K562 (cell line): ENCODE results near the gene ECT2L. TPM values are rescaled to one million over a fixed set of nuclear protein-coding genes. Genes with fewer than 3 reads are reported as not detected.

Source experiments
- ATAC-seq: fragments of 200-7000 bp; cut with Tn5 transposase; 3 replicates; pipeline ENCODE4 v1.9.1; 2020; ENCODE audit warnings: moderate library complexity
- BruUV-seq: library from RNA; stranded (reverse); fragments of 400-500 nt; replicated peaks from 2 replicates; lab custom pipeline; 2021; lab: Mats Ljungman, UMichigan
- CTCF ChIA-PET: fragments of 300-600 bp; formaldehyde crosslinking; extraction: SDS; loops from one replicate; lab custom pipeline; 2021; ENCODE audit warnings: low intra/inter-chr PET ratio; lab: Yijun Ruan, JAX
- POLR2A ChIA-PET: fragments of 300-600, 350-650 bp; sonication (Branson Sonifier 250); formaldehyde crosslinking; extraction: SDS; loops from one replicate; lab custom pipeline; 2021; ENCODE audit warnings: antibody characterized with exemption, inconsistent platforms; lab: Yijun Ruan, JAX
- DNase-seq, 4 experiments: peaks; one replicate each; pipeline versions ENCODE4 v3.0.0 to v3.0.0-alpha.2; 2011 to 2018; ENCODE audit warnings: low spot score in 3 of 4, mixed read lengths in 3 of 4; ENCODE audit errors: extremely low read depth in 1 of 4
- FAIRE-seq: peaks from 2 replicates; lab custom pipeline; 2011; peaks lifted over from hg19 to GRCh38; lab: Jason Lieb, UNC
- H2AFZ ChIP-seq: 2 replicates; pipeline ENCODE4 v1.6.0; 2011; ENCODE audit warnings: low read depth, low read length, control low read depth, inconsistent platforms
- H3K27ac ChIP-seq: fragments of 200-600 bp; 3 replicates; pipeline ENCODE4 v1.8.0; 2011; ENCODE audit warnings: low read depth, mild to moderate bottlenecking, control low read depth, inconsistent platforms, low read length, moderate library complexity, mixed read lengths; ENCODE audit errors: extremely low read depth
- H3K27me3 ChIP-seq, 2 experiments: fragments of 300-600 bp in 1 of 2; 2 replicates in 1 of 2; 3 replicates in 1 of 2; pipeline versions ENCODE4 v1.6.0 to v1.8.0; 2011; ENCODE audit warnings: inconsistent platforms in 2 of 2, low read length in 2 of 2, mild to moderate bottlenecking in 1 of 2, mixed read lengths in 1 of 2, moderate library complexity in 1 of 2; ENCODE audit not compliant: control insufficient read depth in 2 of 2, insufficient read depth in 2 of 2
- H3K36me3 ChIP-seq: fragments of 300-600 bp; 3 replicates; pipeline ENCODE4 v1.8.0; 2011; ENCODE audit warnings: mild to moderate bottlenecking, low read length, inconsistent platforms; ENCODE audit not compliant: control insufficient read depth, insufficient read depth
- H3K4me1 ChIP-seq, 2 experiments: fragments of 200-600 bp in 1 of 2; replicated peaks in 1 of 2; 2 replicates in 1 of 2; 3 replicates in 1 of 2; pipeline versions ENCODE4 v1.5.1 to v1.8.0; 2011; ENCODE audit warnings: inconsistent platforms in 2 of 2, low read length in 2 of 2, mild to moderate bottlenecking in 1 of 2, mixed read lengths in 1 of 2, moderate library complexity in 1 of 2; ENCODE audit not compliant: control insufficient read depth in 2 of 2, insufficient read depth in 2 of 2
- H3K4me2 ChIP-seq: 2 replicates; pipeline ENCODE4 v1.6.1; 2011; ENCODE audit warnings: low read length, control low read depth, inconsistent platforms, mixed read lengths; ENCODE audit not compliant: insufficient read depth
- H3K4me3 ChIP-seq: fragments of 200-600 bp; sonication (generic), shearing (Covaris generic); 2 replicates; pipeline ENCODE4 v1.5.1; 2016; ENCODE audit warnings: control low read depth, inconsistent platforms
- H3K79me2 ChIP-seq: fragments of 200-600 bp; 3 replicates; pipeline ENCODE4 v1.8.0; 2011; ENCODE audit warnings: low read length, inconsistent platforms; ENCODE audit not compliant: control insufficient read depth, insufficient read depth
- H3K9ac ChIP-seq, 2 experiments: 2 replicates each; pipeline versions ENCODE4 v1.6.0 to v1.6.1; 2011; ENCODE audit warnings: low read depth in 2 of 2, low read length in 2 of 2, control low read depth in 1 of 2, inconsistent platforms in 1 of 2, mild to moderate bottlenecking in 1 of 2, mixed read lengths in 1 of 2; ENCODE audit not compliant: insufficient read depth in 1 of 2
- H3K9me1 ChIP-seq: one replicate; pipeline ENCODE4 v1.6.0; 2011; ENCODE audit warnings: inconsistent platforms, mild to moderate bottlenecking, low read length, moderate library complexity; ENCODE audit not compliant: control insufficient read depth, insufficient read depth
- H3K9me3 ChIP-seq: replicated peaks from 2 replicates; pipeline ENCODE4 v1.5.1; 2011; ENCODE audit warnings: low read depth, low read length, inconsistent platforms; ENCODE audit not compliant: control insufficient read depth, insufficient read depth
- H4K20me1 ChIP-seq: replicated peaks from 2 replicates; pipeline ENCODE4 v1.6.1; 2011; ENCODE audit warnings: low read length, inconsistent platforms, mixed read lengths; ENCODE audit not compliant: control insufficient read depth, insufficient read depth
- BMI1 ChIP-seq: fragments of 150-350 bp; IDR thresholded peaks from 2 replicates; pipeline ENCODE4 v1.6.1; 2014; ENCODE audit warnings: low read length
- MCM3 ChIP-seq: fragments of 450-650 bp; IDR thresholded peaks from 2 replicates; pipeline ENCODE4 v1.6.1; 2016
- RFX1 ChIP-seq: fragments of 450-650 bp; IDR thresholded peaks from 2 replicates; pipeline ENCODE4 v1.6.1; 2016; ENCODE audit warnings: mild to moderate bottlenecking, moderate library complexity
- ZC3H11A ChIP-seq: IDR thresholded peaks from 2 replicates; pipeline ENCODE4 v1.6.1; 2012; ENCODE audit warnings: low read depth, low read length, improper control_type of control experiment
- ZNF707 ChIP-seq: fragments of 250-450 bp; sonication (Bioruptor Pico); conservative IDR thresholded peaks from 2 replicates; pipeline ENCODE4 v1.8.0; 2022; ENCODE audit warnings: inconsistent platforms, mild to moderate bottlenecking, moderate library complexity
- WGBS: fragments of 100-300 bp; shearing (Covaris generic); methylation state at CpG from one replicate; pipeline ENCODE4 v1.1.6; 2016; ENCODE audit warnings: low coverage, mixed read lengths; ENCODE audit not compliant: insufficient coverage; ENCODE audit errors: missing lambda C conversion rate; 5-methylcytosine and 5-hydroxymethylcytosine counted together
- in situ Hi-C: fragments of 300-500 bp; cut with MboI; formaldehyde crosslinking; loops from 4 replicates; pipeline ENCODE4 v1.15.0; 2018; ENCODE audit warnings: inconsistent platforms, mixed read lengths
- intact Hi-C: fragments of 100-400 bp; cut with micrococcal nuclease; formaldehyde crosslinking; loops from 2 replicates; pipeline ENCODE4 v1.14.2; 2022
- polyA plus RNA-seq, 8 experiments: library from polyadenylated mRNA; depleted of rRNA in 4 of 8; stranded (reverse) in 5 of 8; unstranded in 3 of 8; fragments of >200 nt; fragmentation: Nextera tagmentation in 2 of 8; fragmentation: Illumina TruSeq in 1 of 8; extraction: Ambion mirVana in 2 of 8; extraction: Trizol in 1 of 8; gene quantifications; 2 replicates each; pipeline versions ENCODE4 v1.2.1 to v1.2.3, GENCODE V29; 2011 to 2014; ENCODE audit warnings: inconsistent platforms in 1 of 8, missing spikeins in 1 of 8
- total RNA-seq, 7 experiments: library from RNA; depleted of rRNA in 6 of 7; stranded (reverse); fragments of >200 nt in 6 of 7; fragmentation: Illumina TruSeq in 2 of 7; extraction: Trizol in 2 of 7; gene quantifications; 2 replicates each; pipeline versions ENCODE4 v1.2.1 to v1.2.3, GENCODE V29; 2011 to 2021; ENCODE audit warnings: low replicate concordance in 1 of 7

Gene ECT2L
- total and polyA plus RNA-seq, 9 of the 15 experiments (the other 6 are each of a cell fraction or from before 2014, with no cell fraction given), result 0.03 to 0.04 TPM; not detected in 7

DNA sequence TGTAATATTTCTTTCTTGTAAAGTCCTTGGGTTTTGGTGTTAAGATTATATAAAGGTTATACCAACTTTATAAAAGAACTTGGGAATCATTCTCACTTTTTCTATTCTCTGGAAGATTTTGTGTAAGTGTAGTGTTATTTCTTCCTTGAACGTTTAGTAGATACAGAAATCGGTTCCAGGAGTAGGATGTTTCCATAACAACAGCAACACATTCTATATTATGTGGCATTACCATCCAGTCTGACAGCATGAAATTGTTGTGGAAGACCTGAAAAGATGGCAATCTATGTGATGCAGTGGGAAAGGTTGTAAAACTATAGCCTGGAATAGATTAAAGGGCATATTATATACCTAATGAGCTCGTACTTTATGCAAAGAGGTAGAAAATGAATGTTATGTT lies 13.8 kb downstream of the ECT2L start:
- whole genome bisulfite sequencing, result 3% methylated on average over 3 of the region's 3 CpGs
- H3K27ac ChIP-seq, result no peak overlapping the region
- H3K9ac ChIP-seq, result no peak overlapping the region
- ATAC-seq, result no peak
- no peaks in the 10 kb centered on the region for H3K9me1 ChIP-seq
- POLR2A ChIA-PET, result interaction anchor here (0.8 kb wide), 1 partner anchor 17 kb away, joined by 3 read pairs; no protein-coding TSS in a partner anchor
- no peaks in the 10 kb centered on the region for H3K9me3 ChIP-seq
- FAIRE-seq, result no peak
- CTCF ChIA-PET, result no interaction called here
- in situ Hi-C loops (loop anchor here (10.0 kb wide), 1 partner anchor 295 kb away; no protein-coding TSS in a partner anchor), intact Hi-C loops (no loop called here)
- TF ChIP-seq ZC3H11A, result no peak
- TF ChIP-seq RFX1, result 0 out of 2 replicates have a peak, but pooled peaks have one; percentile 9
- TF ChIP-seq ZNF707 (CRISPR knock-in tag), result peak; percentile 58; the same call in 1 of the 2 replicates
- H3K4me2 ChIP-seq, result no peak overlapping the region
- H3K79me2 ChIP-seq, result no peaks in the 10 kb centered on the region
- H2AFZ ChIP-seq, result no peak overlapping the region
- peaks cover 13 to 14% of the 10 kb centered on the region in 2 experiments; a peak in 3 of 5 replicates for H3K27me3 ChIP-seq
- H4K20me1 ChIP-seq, result no peaks in the 10 kb centered on the region
- BruUV-seq, result no TSS peak
- H3K4me1 ChIP-seq, result no peaks in the 10 kb centered on the region
- H3K36me3 ChIP-seq, result no peaks in the 10 kb centered on the region
- no peak for DNase-seq
- H3K4me3 ChIP-seq, result no peak overlapping the region

DNA sequence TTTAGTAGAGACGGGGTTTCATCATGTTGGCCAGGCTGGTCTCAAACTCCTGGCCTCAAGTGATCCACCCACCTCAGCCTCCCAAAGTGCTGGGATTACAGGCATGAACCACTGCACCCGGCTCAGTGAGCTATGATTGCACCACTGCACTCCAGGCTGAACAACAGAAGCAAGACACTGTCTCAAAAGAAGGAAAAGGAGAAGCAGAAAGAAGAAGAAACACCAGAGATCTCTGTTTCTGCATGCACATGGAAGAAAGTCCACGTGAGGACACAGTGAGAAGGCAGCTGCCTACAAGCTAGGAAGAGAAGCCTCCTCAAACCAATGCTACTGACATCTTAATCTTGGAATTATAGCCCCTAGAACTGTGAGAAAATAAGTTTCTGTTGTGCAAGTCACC lies 16.0 kb downstream of the ECT2L start:
- Histone ChIP-seq H3K27ac (no peak overlapping the region), H3K9me1 (no peaks in the 10 kb centered on the region), H3K4me1 (no peaks in the 10 kb centered on the region), H3K9me3 (no peaks in the 10 kb centered on the region), H3K4me3 (no peak overlapping the region), H2AFZ (no peak overlapping the region), H4K20me1 (no peaks in the 10 kb centered on the region), H3K9ac (no peak overlapping the region), H3K4me2 (no peak overlapping the region), H3K27me3 (peaks cover 11 to 13% of the 10 kb centered on the region in 2 experiments; a peak in 2 of 5 replicates), H3K79me2 (no peaks in the 10 kb centered on the region), H3K36me3 (no peaks in the 10 kb centered on the region)
- intact Hi-C loops, result no loop called here
- in situ Hi-C loops, result loop anchor here (10.0 kb wide), 1 partner anchor 293 kb away; no protein-coding TSS in a partner anchor
- no peak for DNase-seq
- TF ChIP-seq MCM3 (0 out of 2 replicates have a peak, but pooled peaks have one; percentile 24), BMI1 (no peak)
- no peak for ATAC-seq
- CTCF ChIA-PET, result no interaction called here
- WGBS, result 0% methylated on average over 3 of the region's 3 CpGs
- BruUV-seq, result no TSS peak
- POLR2A ChIA-PET, result no interaction called here
- no peak for FAIRE-seq
